WTC11 (cell line): ENCODE data around the gene TSPAN32. TPM values are rescaled to one million over a fixed set of nuclear protein-coding genes. Genes with fewer than 3 reads are reported as not detected.

Experiments used
- ATAC-seq: fragments of 200-7000 bp; cut with Tn5 transposase; 2 replicates; pipeline ENCODE4 v1.10.0; 2021; ENCODE audit warnings: mild to moderate bottlenecking, moderate library complexity
- CTCF ChIA-PET: fragments of 300-600 bp; sonication (Branson Sonifier 250); formaldehyde crosslinking; loops from one replicate; lab custom pipeline; 2021; ENCODE audit warnings: antibody characterized with exemption; lab: Charles Lee
- POLR2A ChIA-PET: fragments of 350-600 bp; sonication (Branson Sonifier 250); formaldehyde crosslinking; loops from one replicate; lab custom pipeline; 2021; ENCODE audit warnings: antibody characterized with exemption; lab: Charles Lee
- DNase-seq: peaks from one replicate; pipeline ENCODE4 v3.0.0; 2021; ENCODE audit warnings: low spot score
- H3K27ac Mint-ChIP-seq: 2 replicates; pipeline ENCODE4 v1.8.0; 2021; ENCODE audit warnings: mixed read lengths
- H3K27me3 Mint-ChIP-seq: 2 replicates; pipeline ENCODE4 v1.8.0; 2021; ENCODE audit warnings: low read depth, mild to moderate bottlenecking, moderate library complexity, mixed read lengths
- H3K36me3 Mint-ChIP-seq: 2 replicates; pipeline ENCODE4 v1.8.0; 2021; ENCODE audit warnings: mixed read lengths
- H3K4me1 Mint-ChIP-seq: 2 replicates; pipeline ENCODE4 v1.8.0; 2022; ENCODE audit warnings: mixed read lengths
- H3K4me3 Mint-ChIP-seq: 2 replicates; pipeline ENCODE4 v1.8.0; 2021; ENCODE audit warnings: mild to moderate bottlenecking, moderate library complexity, mixed read lengths
- H3K9me3 Mint-ChIP-seq: 2 replicates; pipeline ENCODE4 v1.8.0; 2021; ENCODE audit warnings: mixed read lengths
- CDX4 ChIP-seq: fragments of 250-450 bp; sonication (Bioruptor Pico); IDR thresholded peaks from 2 replicates; pipeline ENCODE4 v1.9.0; 2021; ENCODE audit warnings: moderate library complexity, mild to moderate bottlenecking, inconsistent platforms, borderline replicate concordance
- MXD4 ChIP-seq: fragments of 250-450 bp; sonication (Bioruptor Pico); IDR thresholded peaks from 2 replicates; pipeline ENCODE4 v1.8.0; 2021; ENCODE audit warnings: mild to moderate bottlenecking, moderate library complexity, borderline replicate concordance
- STAT6 ChIP-seq: sonication (generic); formaldehyde crosslinking; conservative IDR thresholded peaks from 2 replicates; pipeline ENCODE4 v1.8.1; 2023; ENCODE audit warnings: mild to moderate bottlenecking, low read depth, missing genetic modification reagents, moderate library complexity
- ZNF396 ChIP-seq: fragments of 250-450 bp; sonication (Bioruptor Pico); IDR thresholded peaks from 2 replicates; pipeline ENCODE4 v1.8.0; 2021; ENCODE audit warnings: mild to moderate bottlenecking, moderate library complexity, borderline replicate concordance
- total RNA-seq: library from RNA; stranded (reverse); gene quantifications from 3 replicates; pipeline ENCODE4 v1.2.3, GENCODE V29; 2021
- TF ChIP-seq, protein P1 (sequence below): sonication (generic); formaldehyde crosslinking; IDR thresholded peaks from 2 replicates; pipeline ENCODE4 v1.8.0; 2023; ENCODE audit warnings: missing genetic modification reagents, mild to moderate bottlenecking, borderline replicate concordance
- TF ChIP-seq, protein P2 (sequence below): sonication (generic); formaldehyde crosslinking; IDR thresholded peaks from 2 replicates; pipeline ENCODE4 v1.8.1; 2023; ENCODE audit warnings: mild to moderate bottlenecking, moderate library complexity, missing genetic modification reagents
- TF ChIP-seq, protein P3 (sequence below): sonication (generic); formaldehyde crosslinking; IDR thresholded peaks from 2 replicates; pipeline ENCODE4 v1.8.0; 2022; ENCODE audit warnings: missing genetic modification reagents

The TSPAN32 gene
- total RNA-seq, 1 experiment from 2014 or later = not detected

DNA sequence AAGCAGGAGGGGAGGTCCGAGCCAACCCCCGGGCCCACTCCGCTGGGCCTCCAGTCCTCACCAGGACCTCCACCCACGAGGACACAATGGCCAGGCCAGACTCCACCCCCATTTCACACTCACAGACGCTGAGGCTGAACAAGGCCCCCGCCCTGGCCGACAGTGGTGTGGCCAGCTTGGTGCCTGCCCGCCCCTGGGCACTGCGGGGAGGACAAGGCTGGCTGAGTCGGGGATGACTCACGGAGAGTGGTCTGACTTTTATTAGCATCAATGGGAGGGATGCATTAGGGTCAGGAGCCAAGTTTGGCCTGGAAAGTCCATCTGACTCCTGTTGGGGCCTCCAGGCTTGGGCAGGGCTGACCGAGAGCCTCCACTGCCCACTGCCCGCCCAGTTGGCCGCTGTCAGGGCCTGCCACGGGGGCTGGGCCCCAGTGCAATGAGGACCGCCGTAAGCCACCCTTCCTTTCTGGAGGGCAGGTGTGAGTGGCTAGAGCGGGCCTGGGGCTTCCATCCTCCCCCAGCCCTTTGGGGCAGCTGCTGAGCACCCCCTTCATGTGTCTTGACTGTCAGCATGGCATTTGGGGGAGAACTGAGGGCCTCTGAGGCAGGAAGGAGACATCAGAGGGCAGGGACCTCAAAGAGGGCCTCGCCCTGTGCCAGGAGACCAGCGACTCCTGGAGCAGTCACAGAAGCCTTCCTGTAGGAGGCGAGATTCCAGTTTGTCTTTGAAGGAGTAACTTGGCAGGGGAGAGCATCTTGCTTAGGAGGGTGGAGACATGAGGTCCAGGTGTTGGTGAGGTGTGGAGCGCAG, 10.6 kb downstream of the TSPAN32 start:
- no peaks in the 10 kb centered on the region for H3K9me3 Mint-ChIP-seq
- H3K27me3 Mint-ChIP-seq = no peaks in the 10 kb centered on the region
- ChIA-PET POLR2A (no interaction called here), CTCF (interaction anchor here (2.1 to 3.8 kb wide), 2 partner anchors 108 kb away, joined by 11 to 29 read pairs; no protein-coding TSS in a partner anchor)
- no peak overlapping the region for H3K4me3 Mint-ChIP-seq
- H3K4me1 Mint-ChIP-seq = no peaks in the 10 kb centered on the region
- H3K27ac Mint-ChIP-seq = no peak overlapping the region
- ATAC-seq (peak; percentile 43), DNase-seq (no peak)
- H3K36me3 Mint-ChIP-seq = no peaks in the 10 kb centered on the region
- TF ChIP-seq, protein P1, sequence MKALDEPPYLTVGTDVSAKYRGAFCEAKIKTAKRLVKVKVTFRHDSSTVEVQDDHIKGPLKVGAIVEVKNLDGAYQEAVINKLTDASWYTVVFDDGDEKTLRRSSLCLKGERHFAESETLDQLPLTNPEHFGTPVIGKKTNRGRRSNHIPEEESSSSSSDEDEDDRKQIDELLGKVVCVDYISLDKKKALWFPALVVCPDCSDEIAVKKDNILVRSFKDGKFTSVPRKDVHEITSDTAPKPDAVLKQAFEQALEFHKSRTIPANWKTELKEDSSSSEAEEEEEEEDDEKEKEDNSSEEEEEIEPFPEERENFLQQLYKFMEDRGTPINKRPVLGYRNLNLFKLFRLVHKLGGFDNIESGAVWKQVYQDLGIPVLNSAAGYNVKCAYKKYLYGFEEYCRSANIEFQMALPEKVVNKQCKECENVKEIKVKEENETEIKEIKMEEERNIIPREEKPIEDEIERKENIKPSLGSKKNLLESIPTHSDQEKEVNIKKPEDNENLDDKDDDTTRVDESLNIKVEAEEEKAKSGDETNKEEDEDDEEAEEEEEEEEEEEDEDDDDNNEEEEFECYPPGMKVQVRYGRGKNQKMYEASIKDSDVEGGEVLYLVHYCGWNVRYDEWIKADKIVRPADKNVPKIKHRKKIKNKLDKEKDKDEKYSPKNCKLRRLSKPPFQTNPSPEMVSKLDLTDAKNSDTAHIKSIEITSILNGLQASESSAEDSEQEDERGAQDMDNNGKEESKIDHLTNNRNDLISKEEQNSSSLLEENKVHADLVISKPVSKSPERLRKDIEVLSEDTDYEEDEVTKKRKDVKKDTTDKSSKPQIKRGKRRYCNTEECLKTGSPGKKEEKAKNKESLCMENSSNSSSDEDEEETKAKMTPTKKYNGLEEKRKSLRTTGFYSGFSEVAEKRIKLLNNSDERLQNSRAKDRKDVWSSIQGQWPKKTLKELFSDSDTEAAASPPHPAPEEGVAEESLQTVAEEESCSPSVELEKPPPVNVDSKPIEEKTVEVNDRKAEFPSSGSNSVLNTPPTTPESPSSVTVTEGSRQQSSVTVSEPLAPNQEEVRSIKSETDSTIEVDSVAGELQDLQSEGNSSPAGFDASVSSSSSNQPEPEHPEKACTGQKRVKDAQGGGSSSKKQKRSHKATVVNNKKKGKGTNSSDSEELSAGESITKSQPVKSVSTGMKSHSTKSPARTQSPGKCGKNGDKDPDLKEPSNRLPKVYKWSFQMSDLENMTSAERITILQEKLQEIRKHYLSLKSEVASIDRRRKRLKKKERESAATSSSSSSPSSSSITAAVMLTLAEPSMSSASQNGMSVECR (CRISPR knock-in tag) = no peak
- TF ChIP-seq CDX4 (CRISPR knock-in tag) (no peak), MXD4 (CRISPR knock-in tag) (no peak), STAT6 (no peak), ZNF396 (CRISPR knock-in tag) (no peak)
- TF ChIP-seq, protein P2, sequence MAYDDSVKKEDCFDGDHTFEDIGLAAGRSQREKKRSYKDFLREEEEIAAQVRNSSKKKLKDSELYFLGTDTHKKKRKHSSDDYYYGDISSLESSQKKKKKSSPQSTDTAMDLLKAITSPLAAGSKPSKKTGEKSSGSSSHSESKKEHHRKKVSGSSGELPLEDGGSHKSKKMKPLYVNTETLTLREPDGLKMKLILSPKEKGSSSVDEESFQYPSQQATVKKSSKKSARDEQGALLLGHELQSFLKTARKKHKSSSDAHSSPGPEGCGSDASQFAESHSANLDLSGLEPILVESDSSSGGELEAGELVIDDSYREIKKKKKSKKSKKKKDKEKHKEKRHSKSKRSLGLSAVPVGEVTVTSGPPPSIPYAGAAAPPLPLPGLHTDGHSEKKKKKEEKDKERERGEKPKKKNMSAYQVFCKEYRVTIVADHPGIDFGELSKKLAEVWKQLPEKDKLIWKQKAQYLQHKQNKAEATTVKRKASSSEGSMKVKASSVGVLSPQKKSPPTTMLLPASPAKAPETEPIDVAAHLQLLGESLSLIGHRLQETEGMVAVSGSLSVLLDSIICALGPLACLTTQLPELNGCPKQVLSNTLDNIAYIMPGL (CRISPR knock-in tag) = no peak
- TF ChIP-seq, protein P3, sequence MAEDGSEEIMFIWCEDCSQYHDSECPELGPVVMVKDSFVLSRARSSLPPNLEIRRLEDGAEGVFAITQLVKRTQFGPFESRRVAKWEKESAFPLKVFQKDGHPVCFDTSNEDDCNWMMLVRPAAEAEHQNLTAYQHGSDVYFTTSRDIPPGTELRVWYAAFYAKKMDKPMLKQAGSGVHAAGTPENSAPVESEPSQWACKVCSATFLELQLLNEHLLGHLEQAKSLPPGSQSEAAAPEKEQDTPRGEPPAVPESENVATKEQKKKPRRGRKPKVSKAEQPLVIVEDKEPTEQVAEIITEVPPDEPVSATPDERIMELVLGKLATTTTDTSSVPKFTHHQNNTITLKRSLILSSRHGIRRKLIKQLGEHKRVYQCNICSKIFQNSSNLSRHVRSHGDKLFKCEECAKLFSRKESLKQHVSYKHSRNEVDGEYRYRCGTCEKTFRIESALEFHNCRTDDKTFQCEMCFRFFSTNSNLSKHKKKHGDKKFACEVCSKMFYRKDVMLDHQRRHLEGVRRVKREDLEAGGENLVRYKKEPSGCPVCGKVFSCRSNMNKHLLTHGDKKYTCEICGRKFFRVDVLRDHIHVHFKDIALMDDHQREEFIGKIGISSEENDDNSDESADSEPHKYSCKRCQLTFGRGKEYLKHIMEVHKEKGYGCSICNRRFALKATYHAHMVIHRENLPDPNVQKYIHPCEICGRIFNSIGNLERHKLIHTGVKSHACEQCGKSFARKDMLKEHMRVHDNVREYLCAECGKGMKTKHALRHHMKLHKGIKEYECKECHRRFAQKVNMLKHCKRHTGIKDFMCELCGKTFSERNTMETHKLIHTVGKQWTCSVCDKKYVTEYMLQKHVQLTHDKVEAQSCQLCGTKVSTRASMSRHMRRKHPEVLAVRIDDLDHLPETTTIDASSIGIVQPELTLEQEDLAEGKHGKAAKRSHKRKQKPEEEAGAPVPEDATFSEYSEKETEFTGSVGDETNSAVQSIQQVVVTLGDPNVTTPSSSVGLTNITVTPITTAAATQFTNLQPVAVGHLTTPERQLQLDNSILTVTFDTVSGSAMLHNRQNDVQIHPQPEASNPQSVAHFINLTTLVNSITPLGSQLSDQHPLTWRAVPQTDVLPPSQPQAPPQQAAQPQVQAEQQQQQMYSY (CRISPR knock-in tag) = no peak
